ENCODE data around the gene PLK5. TPM values are rescaled to one million over a fixed set of nuclear protein-coding genes. Genes with fewer than 3 reads are reported as not detected.

Gene PLK5
- total and polyA plus RNA-seq, 2 of the 4 experiments (the other 2 are of a cell fraction): not detected

DNA sequence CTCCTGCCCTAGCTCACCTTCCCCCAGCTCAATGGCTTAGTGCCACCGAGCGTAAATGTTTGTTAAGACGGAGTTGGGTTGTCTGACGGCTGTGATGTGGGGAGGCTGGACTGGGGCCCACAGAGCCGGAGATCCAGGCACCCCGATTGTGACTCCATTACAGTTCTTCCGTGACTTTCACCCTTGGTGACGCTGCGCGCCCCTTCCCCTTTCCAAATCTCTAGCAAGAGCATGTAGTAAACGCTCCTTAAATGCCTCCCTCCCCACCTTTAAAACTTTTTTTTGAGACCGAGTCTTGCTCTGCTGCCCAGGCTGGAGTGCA lies 32.1 kb upstream of the PLK5 start:
- peak overlapping the region; percentile 41 for H2AFZ ChIP-seq (replicated peaks; ENCODE audit: low read length, poor library complexity)

More for the DNA sequence above, 32.1 kb upstream of the PLK5 start:
- Histone ChIP-seq H2BK120ac (ENCODE audit: low read depth, low read length) (no peak overlapping the region), H3K4ac (ENCODE audit: low read depth, low read length) (no peak overlapping the region), H3K9me1 (ENCODE audit: insufficient read depth, low read length) (no peaks in the 10 kb centered on the region), H3K27ac (ENCODE audit: insufficient read depth, low read length) (no peak overlapping the region), H3K79me1 (ENCODE audit: low read depth in 1 of 2, low read length in 2 of 2) (no peaks in the 10 kb centered on the region), H3K56ac (ENCODE audit: extremely low read depth, insufficient read depth, low read length) (no peak overlapping the region), H2BK5ac (ENCODE audit: low read depth, low read length, poor library complexity, severe bottlenecking) (no peak overlapping the region), H2AK5ac (ENCODE audit: low read depth, low read length) (no peak overlapping the region), H3K4me2 (ENCODE audit: low read depth, low read length) (no peak overlapping the region), H2BK15ac (ENCODE audit: low read depth, low read length) (no peak overlapping the region), H4K91ac (ENCODE audit: insufficient read depth, low read depth, low read length) (no peak overlapping the region), H3K36me3 (ENCODE audit: control insufficient read depth, insufficient read depth, low read length) (no peaks in the 10 kb centered on the region), H2BK20ac (ENCODE audit: low read depth, low read length) (no peak overlapping the region), H3K27me3 (ENCODE audit: control insufficient read depth, insufficient read depth, low read length) (peaks cover 12% of the 10 kb centered on the region; the same call in 1 of the 2 replicates), H3K23ac (ENCODE audit: low read depth, low read length) (no peak overlapping the region), H2AK9ac (replicated peaks; ENCODE audit: low read depth, low read length, poor library complexity) (peak overlapping the region; percentile 13), H3K14ac (replicated peaks; ENCODE audit: low read depth, low read length) (no peak overlapping the region), H3K9me3 (ENCODE audit: control insufficient read depth, insufficient read depth, low read length) (no peaks in the 10 kb centered on the region), H3K18ac (ENCODE audit: low read depth, low read length) (no peak overlapping the region), H3K4me1 (ENCODE audit: control insufficient read depth, insufficient read depth, low read length) (peaks cover 9% of the 10 kb centered on the region), H3K9ac (ENCODE audit: low read depth, low read length) (no peak overlapping the region), H3K4me3 (ENCODE audit: insufficient read depth, low read depth, low read length) (no peak overlapping the region), H4K20me1 (ENCODE audit: insufficient read depth, low read length) (peaks cover 3% of the 10 kb centered on the region; the same call in 1 of the 2 replicates), H4K5ac (ENCODE audit: low read depth, low read length) (no peak overlapping the region), H4K8ac (ENCODE audit: low read depth in 2 of 2, low read length in 2 of 2) (no peak overlapping the region)
- in situ Hi-C loops (cut with MboI; ENCODE audit: low sequenced_read_pairs): no loop called here
- ChIA-PET CTCF (no interaction called here), POLR2A (ENCODE audit: unreplicated experiment) (no interaction called here)
- WGBS, 2 experiments (ENCODE audit: extremely low coverage in 2 of 2, insufficient read length in 1 of 2): 80% methylated on average over 4 of the region's 12 CpGs; no CpG with 5 or more reads in 1 of the 2 experiments
- no TSS peak for BruUV-seq (replicated peaks)
- no peak for ATAC-seq (ENCODE audit: low read depth)
- dilution Hi-C loops (cut with HindIII; ENCODE audit: low sequenced_read_pairs, unreplicated experiment): no loop called here
- TF ChIP-seq, protein P1, sequence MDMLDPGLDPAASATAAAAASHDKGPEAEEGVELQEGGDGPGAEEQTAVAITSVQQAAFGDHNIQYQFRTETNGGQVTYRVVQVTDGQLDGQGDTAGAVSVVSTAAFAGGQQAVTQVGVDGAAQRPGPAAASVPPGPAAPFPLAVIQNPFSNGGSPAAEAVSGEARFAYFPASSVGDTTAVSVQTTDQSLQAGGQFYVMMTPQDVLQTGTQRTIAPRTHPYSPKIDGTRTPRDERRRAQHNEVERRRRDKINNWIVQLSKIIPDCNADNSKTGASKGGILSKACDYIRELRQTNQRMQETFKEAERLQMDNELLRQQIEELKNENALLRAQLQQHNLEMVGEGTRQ (IDR thresholded peaks at IDR 0.05; ENCODE audit: low read depth, low read length): no peak
- TF ChIP-seq CEBPB (IDR thresholded peaks at IDR 0.05; ENCODE audit: low read depth, low read length) (no peak), RCOR1 (IDR thresholded peaks at IDR 0.05; ENCODE audit: insufficient replicate concordance, low read length) (no peak), RAD21 (IDR thresholded peaks at IDR 0.05; ENCODE audit: low read length) (no peak), MAFK (IDR thresholded peaks at IDR 0.05; ENCODE audit: low read depth, low read length) (no peak), SMC3 (IDR thresholded peaks at IDR 0.05; ENCODE audit: low read depth, low read length) (no peak), FOS (IDR thresholded peaks at IDR 0.05; ENCODE audit: low read depth, low read length) (no peak), MAZ (IDR thresholded peaks at IDR 0.05; ENCODE audit: borderline replicate concordance, low read depth, low read length) (no peak), NFE2L2 (IDR thresholded peaks at IDR 0.05; ENCODE audit: low read depth, low read length) (no peak), CHD1 (IDR thresholded peaks at IDR 0.05; ENCODE audit: low read depth, low read length) (no peak), RFX5 (IDR thresholded peaks at IDR 0.05; ENCODE audit: low read depth, low read length) (no peak), POLR2A (IDR thresholded peaks at IDR 0.05; ENCODE audit: low read depth, low read length) (no peak), BHLHE40 (IDR thresholded peaks at IDR 0.05; ENCODE audit: low read depth, low read length) (no peak), MXI1 (IDR thresholded peaks at IDR 0.05; ENCODE audit: borderline replicate concordance, low read depth, low read length) (no peak)
- TF ChIP-seq, protein P2, sequence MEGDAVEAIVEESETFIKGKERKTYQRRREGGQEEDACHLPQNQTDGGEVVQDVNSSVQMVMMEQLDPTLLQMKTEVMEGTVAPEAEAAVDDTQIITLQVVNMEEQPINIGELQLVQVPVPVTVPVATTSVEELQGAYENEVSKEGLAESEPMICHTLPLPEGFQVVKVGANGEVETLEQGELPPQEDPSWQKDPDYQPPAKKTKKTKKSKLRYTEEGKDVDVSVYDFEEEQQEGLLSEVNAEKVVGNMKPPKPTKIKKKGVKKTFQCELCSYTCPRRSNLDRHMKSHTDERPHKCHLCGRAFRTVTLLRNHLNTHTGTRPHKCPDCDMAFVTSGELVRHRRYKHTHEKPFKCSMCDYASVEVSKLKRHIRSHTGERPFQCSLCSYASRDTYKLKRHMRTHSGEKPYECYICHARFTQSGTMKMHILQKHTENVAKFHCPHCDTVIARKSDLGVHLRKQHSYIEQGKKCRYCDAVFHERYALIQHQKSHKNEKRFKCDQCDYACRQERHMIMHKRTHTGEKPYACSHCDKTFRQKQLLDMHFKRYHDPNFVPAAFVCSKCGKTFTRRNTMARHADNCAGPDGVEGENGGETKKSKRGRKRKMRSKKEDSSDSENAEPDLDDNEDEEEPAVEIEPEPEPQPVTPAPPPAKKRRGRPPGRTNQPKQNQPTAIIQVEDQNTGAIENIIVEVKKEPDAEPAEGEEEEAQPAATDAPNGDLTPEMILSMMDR (conservative IDR thresholded peaks at IDR 0.05; ENCODE audit: low read depth, low read length): no peak
- TF ChIP-seq, protein P3, sequence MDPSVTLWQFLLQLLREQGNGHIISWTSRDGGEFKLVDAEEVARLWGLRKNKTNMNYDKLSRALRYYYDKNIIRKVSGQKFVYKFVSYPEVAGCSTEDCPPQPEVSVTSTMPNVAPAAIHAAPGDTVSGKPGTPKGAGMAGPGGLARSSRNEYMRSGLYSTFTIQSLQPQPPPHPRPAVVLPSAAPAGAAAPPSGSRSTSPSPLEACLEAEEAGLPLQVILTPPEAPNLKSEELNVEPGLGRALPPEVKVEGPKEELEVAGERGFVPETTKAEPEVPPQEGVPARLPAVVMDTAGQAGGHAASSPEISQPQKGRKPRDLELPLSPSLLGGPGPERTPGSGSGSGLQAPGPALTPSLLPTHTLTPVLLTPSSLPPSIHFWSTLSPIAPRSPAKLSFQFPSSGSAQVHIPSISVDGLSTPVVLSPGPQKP (IDR thresholded peaks at IDR 0.05; ENCODE audit: borderline replicate concordance, low read depth, low read length): no peak
- DNase-seq: no peak
- intact Hi-C loops (cut with micrococcal nuclease): no loop called here

Measured in IMR-90 (cell line).